Left ventricle myocardium inferior (tissue), 1 donor: Measurements from ENCODE around the gene ADAMTS2. TPM values are rescaled to one million over a fixed set of nuclear protein-coding genes. Genes with fewer than 3 reads are reported as not detected.

ENCODE experiments used
- DNase-seq: peaks from one replicate; pipeline ENCODE4 v3.0.0-alpha.2; 2020
- H3K27ac ChIP-seq: fragments of 200-600 bp; replicated peaks from 2 replicates; pipeline ENCODE4 v1.8.0; 2021
- H3K27me3 ChIP-seq: fragments of 200-600 bp; 2 replicates; pipeline ENCODE4 v1.8.0; 2021; ENCODE audit warnings: low read depth
- H3K36me3 ChIP-seq: fragments of 200-600 bp; 2 replicates; pipeline ENCODE4 v1.8.0; 2021
- H3K4me1 ChIP-seq: fragments of 200-600 bp; 2 replicates; pipeline ENCODE4 v1.8.0; 2021
- H3K4me3 ChIP-seq: fragments of 200-600 bp; 2 replicates; pipeline ENCODE4 v1.8.0; 2021; ENCODE audit warnings: mild to moderate bottlenecking, moderate library complexity
- H3K9me3 ChIP-seq: fragments of 200-600 bp; replicated peaks from 2 replicates; pipeline ENCODE4 v1.8.0; 2021
- CTCF ChIP-seq: fragments of 200-600 bp; IDR thresholded peaks from 2 replicates; pipeline ENCODE4 v1.8.0; 2021; ENCODE audit warnings: antibody characterized with exemption, mild to moderate bottlenecking, borderline replicate concordance
- intact Hi-C: fragments of 100-400 bp; cut with micrococcal nuclease; formaldehyde crosslinking; loops from one replicate; pipeline ENCODE4 v1.11.0; 2022
- total RNA-seq: library from RNA; stranded (reverse); fragmentation: NEBNext Ultra II Directional; extraction: Animal tissue kit (Norgen Biotek cat#: 25700); gene quantifications from one replicate; pipeline ENCODE4 v1.2.1, GENCODE V29; 2021
- donor health status: DM: no; HTN: yes; CAD: no; lungs with severe emphysema.

The ADAMTS2 gene
- total RNA-seq, 1 donor from 2014 or later, result 4.6 TPM

GRCh38 chr5:179212870-179213269 is 132.4 kb downstream of the ADAMTS2 start:
- peaks cover 34% of the 10 kb centered on the region for H3K27me3 ChIP-seq
- DNase-seq, result no peak
- H3K4me1 ChIP-seq, result no peaks in the 10 kb centered on the region
- no peak overlapping the region for H3K27ac ChIP-seq
- H3K9me3 ChIP-seq, result no peaks in the 10 kb centered on the region
- no peaks in the 10 kb centered on the region for H3K36me3 ChIP-seq
- TF ChIP-seq CTCF, result no peak
- intact Hi-C loops, result no loop called here
- H3K4me3 ChIP-seq, result no peak overlapping the region

GRCh38 chr5:179211631-179212030 is 133.6 kb downstream of the ADAMTS2 start:
- Histone ChIP-seq H3K27ac (no peak overlapping the region), H3K27me3 (peaks cover 44% of the 10 kb centered on the region), H3K4me1 (no peaks in the 10 kb centered on the region), H3K9me3 (no peaks in the 10 kb centered on the region), H3K36me3 (no peaks in the 10 kb centered on the region), H3K4me3 (no peak overlapping the region)
- no peak for TF ChIP-seq CTCF
- intact Hi-C loops, result no loop called here
- no peak for DNase-seq

- DNase-seq, result no peak
- no peak overlapping the region for H3K27ac ChIP-seq
- intact Hi-C loops, result no loop called here
Observed at GRCh38 chr5:179211068-179211467, 134.2 kb downstream of the ADAMTS2 start.

GRCh38 chr5:179210478-179210877 is 134.8 kb downstream of the ADAMTS2 start:
- DNase-seq, result no peak

More at GRCh38 chr5:179211068-179211467, 134.2 kb downstream of the ADAMTS2 start:
- H3K9me3 ChIP-seq, result no peaks in the 10 kb centered on the region
- peaks cover 50% of the 10 kb centered on the region for H3K27me3 ChIP-seq
- no peaks in the 10 kb centered on the region for H3K36me3 ChIP-seq
- H3K4me1 ChIP-seq, result no peaks in the 10 kb centered on the region
- H3K4me3 ChIP-seq, result no peak overlapping the region
- no peak for TF ChIP-seq CTCF

GRCh38 chr5:179209359-179210150 is 135.7 kb downstream of the ADAMTS2 start:
- Histone ChIP-seq H3K36me3 (no peaks in the 10 kb centered on the region), H3K4me1 (no peaks in the 10 kb centered on the region), H3K9me3 (no peaks in the 10 kb centered on the region), H3K4me3 (no peak overlapping the region), H3K27ac (no peak overlapping the region), H3K27me3 (peaks cover 63% of the 10 kb centered on the region)
- DNase-seq, result no peak
- intact Hi-C loops, result no loop called here
- TF ChIP-seq CTCF, result no peak

More at GRCh38 chr5:179210478-179210877, 134.8 kb downstream of the ADAMTS2 start:
- Histone ChIP-seq H3K36me3 (no peaks in the 10 kb centered on the region), H3K4me1 (no peaks in the 10 kb centered on the region), H3K9me3 (no peaks in the 10 kb centered on the region), H3K4me3 (no peak overlapping the region), H3K27ac (no peak overlapping the region), H3K27me3 (peaks cover 53% of the 10 kb centered on the region)
- intact Hi-C loops, result no loop called here
- TF ChIP-seq CTCF, result no peak
